LoVo (cell line): ENCODE results near the gene CD300LG.

Source experiments
- DNase-seq: peaks from one replicate; pipeline ENCODE4 v3.0.0-alpha.2; 2016; ENCODE audit warnings: low spot score

The CD300LG gene

GRCh38 chr17:43826206-43826605, 20.8 kb upstream of the CD300LG start:
- DNase-seq, result no peak

GRCh38 chr17:43827596-43827995, 19.4 kb upstream of the CD300LG start:
- no peak for DNase-seq

- no peak for DNase-seq
Measured at GRCh38 chr17:43829738-43830137, 17.2 kb upstream of the CD300LG start.

- no peak for DNase-seq
Measured at GRCh38 chr17:43830510-43831140, 16.4 kb upstream of the CD300LG start.

- no peak for DNase-seq
Measured at GRCh38 chr17:43831633-43832032, 15.3 kb upstream of the CD300LG start.

GRCh38 chr17:43832168-43832975, 14.6 kb upstream of the CD300LG start:
- DNase-seq, result peak; percentile 76

GRCh38 chr17:43832976-43833829, 13.8 kb upstream of the CD300LG start, which contains the start of gene MPP3:
Gene MPP3, minus strand, starts transcription at chr17:43833146. Its CDS starts 1,240 bp downstream, at chr17:43831906.
- DNase-seq, result peak; percentile 84

GRCh38 chr17:43834106-43834505, 12.9 kb upstream of the CD300LG start:
- no peak for DNase-seq

- peak; percentile 87 for DNase-seq
Measured at GRCh38 chr17:43839670-43840108, 7.3 kb upstream of the CD300LG start.

GRCh38 chr17:43840814-43841213, 6.2 kb upstream of the CD300LG start:
- DNase-seq, result peak; percentile 16

GRCh38 chr17:43841282-43841681, 5.7 kb upstream of the CD300LG start:
- DNase-seq, result no peak

GRCh38 chr17:43842091-43842974, 4.6 kb upstream of the CD300LG start:
- peak; percentile 12 for DNase-seq

- DNase-seq, result no peak
Measured at GRCh38 chr17:43842975-43843325, 4.0 kb upstream of the CD300LG start.

GRCh38 chr17:43844241-43844640, 2.7 kb upstream of the CD300LG start:
- no peak for DNase-seq

GRCh38 chr17:43845766-43846165, 1.2 kb upstream of the CD300LG start:
- no peak for DNase-seq

GRCh38 chr17:43846221-43846712, 709 bp upstream of the CD300LG start:
- peak; percentile 59 for DNase-seq

GRCh38 chr17:43848601-43849000, 1.6 kb downstream of the CD300LG start:
- DNase-seq, result no peak

GRCh38 chr17:43849116-43849515, 2.1 kb downstream of the CD300LG start:
- DNase-seq, result no peak

- no peak for DNase-seq
Measured at GRCh38 chr17:43852571-43852970, 5.6 kb downstream of the CD300LG start.

GRCh38 chr17:43853546-43853945, 6.6 kb downstream of the CD300LG start:
- no peak for DNase-seq

GRCh38 chr17:43854498-43854897, 7.5 kb downstream of the CD300LG start:
- no peak for DNase-seq
